ENCODE measurements around the gene PSKH1.

Gene PSKH1

DNA sequence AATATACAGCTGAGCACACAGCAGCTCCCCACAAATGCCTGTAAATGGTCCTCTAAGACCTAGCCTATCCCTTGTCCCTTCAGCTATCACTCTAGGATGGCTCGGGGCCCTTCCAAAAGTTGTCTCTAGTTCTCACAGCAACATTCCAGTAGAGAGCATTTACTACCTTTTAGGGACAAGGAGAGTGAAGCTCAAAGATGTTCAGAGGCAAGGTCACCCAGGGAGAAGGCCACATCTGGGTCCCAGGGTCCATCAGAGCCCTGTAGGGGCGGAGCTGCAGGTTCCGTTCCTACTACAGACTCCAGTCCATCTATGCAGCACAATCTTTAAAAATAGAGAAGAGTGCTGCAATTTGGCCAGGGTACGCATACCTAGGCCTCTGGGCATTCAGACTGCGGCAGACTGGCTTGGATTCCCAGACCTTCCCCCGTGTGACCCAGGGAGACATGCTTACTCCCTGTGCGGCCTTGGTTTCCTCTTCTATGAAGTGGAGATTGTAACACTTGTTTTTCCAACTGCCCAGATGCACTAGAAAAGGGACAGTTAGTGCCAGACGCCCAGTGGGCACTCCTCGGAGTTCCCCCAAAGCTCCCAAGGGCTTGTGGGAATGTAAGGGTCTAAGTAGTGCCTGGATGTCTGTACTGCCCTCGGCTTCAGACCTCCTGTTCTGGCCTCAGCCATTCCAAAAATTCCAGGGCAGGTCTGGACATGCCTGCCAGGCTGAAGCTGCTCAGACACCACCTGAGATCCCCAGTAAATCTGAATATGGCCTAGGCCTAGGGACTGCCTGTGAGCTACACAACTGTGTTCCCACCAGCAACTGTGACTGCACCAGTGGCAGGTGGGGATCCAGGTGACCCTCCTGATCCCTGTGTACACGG lies 72.9 kb downstream of the PSKH1 start:
- TF ChIP-seq, protein P1, sequence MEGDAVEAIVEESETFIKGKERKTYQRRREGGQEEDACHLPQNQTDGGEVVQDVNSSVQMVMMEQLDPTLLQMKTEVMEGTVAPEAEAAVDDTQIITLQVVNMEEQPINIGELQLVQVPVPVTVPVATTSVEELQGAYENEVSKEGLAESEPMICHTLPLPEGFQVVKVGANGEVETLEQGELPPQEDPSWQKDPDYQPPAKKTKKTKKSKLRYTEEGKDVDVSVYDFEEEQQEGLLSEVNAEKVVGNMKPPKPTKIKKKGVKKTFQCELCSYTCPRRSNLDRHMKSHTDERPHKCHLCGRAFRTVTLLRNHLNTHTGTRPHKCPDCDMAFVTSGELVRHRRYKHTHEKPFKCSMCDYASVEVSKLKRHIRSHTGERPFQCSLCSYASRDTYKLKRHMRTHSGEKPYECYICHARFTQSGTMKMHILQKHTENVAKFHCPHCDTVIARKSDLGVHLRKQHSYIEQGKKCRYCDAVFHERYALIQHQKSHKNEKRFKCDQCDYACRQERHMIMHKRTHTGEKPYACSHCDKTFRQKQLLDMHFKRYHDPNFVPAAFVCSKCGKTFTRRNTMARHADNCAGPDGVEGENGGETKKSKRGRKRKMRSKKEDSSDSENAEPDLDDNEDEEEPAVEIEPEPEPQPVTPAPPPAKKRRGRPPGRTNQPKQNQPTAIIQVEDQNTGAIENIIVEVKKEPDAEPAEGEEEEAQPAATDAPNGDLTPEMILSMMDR (conservative IDR thresholded peaks at IDR 0.05; ENCODE audit: low read depth), result no peak
- ChIA-PET CTCF (no interaction called here), POLR2A (ENCODE audit: low non-redundant PET) (interaction anchor here (1.0 kb wide), 1 partner anchor 15 kb away, joined by 3 read pairs; no protein-coding TSS in a partner anchor)
- peak; percentile 58 for DNase-seq (ENCODE audit: low spot score)
- H3K27ac ChIP-seq, result peak overlapping the region; percentile 89

DNA sequence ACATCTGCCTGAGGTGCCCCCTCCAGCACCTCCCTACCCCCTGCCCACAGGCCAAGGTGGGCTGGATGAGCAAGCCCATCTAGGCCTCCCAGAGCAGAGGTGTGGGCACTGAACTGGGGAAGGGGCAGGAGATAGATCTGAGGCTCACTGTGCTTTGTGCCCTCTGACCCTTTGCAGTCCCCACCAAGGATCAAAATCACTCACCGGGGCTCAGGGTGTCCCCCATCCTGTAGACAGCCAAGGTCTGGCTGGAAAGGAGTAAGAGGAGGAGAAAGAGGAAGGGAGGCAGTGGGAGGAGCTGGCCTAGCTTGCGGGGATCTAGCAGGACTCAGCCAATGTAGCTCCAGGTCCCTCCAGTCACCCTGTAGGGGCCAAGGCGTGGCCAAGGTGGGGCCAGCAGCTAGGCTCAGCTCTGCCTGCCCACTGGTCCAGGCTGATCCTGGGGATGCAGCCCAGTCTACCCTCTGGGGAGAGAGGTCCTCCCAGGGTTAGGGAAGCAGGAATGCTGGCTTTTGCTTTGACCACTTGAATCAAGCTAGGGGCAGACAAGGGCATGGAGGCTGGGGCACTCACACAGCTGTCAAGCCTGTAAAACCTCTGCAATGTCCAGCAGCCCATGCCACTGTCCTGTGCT lies 73.6 kb downstream of the PSKH1 start:
- CTCF ChIA-PET, result no interaction called here
- POLR2A ChIA-PET (ENCODE audit: low non-redundant PET), result interaction anchor here (0.6 to 1.0 kb wide), 2 partner anchors 16 to 729 kb away, joined by 3 read pairs; no protein-coding TSS in a partner anchor
- DNase-seq (ENCODE audit: low spot score), result no peak
- TF ChIP-seq, protein P1 (conservative IDR thresholded peaks at IDR 0.05; ENCODE audit: low read depth), result no peak
- H3K27ac ChIP-seq, result peak overlapping the region; percentile 89

DNA sequence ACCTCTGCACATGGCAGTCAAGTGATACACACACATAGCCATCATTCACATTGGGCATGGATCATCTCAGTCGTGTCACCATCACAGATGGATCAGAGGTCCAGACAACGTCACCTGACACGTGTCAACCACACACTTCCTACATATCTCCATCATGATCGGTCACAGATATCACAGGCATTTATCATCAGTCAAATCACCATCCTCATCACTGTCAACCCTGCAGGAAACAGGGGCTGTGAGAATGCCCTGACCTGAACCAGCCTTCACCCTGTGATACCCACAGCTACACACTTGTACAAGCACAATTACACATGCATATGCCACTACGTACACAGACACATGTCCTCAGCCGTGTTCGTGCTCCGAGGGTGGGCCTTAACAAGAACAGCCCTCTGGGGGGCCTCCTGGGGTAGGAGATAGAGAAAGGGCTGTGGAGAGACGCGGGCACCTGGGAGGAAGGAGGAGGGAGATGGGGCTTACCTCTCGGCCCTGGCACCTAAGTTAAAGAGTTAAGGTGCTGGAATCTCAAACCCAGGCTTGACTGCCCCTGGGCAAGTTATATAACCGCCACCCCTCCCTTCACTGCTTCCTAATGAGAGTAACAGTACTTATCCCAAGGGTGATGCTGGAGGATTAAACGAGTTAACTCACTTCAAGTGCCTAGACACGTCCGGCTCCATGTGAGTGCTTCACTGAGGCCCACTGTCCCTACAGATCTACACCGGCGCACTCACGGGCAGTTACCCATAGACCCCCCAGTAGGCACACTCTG lies 74.3 kb downstream of the PSKH1 start:
- POLR2A ChIA-PET (ENCODE audit: low non-redundant PET), result interaction anchor here (0.6 to 1.0 kb wide), 2 partner anchors 16 to 729 kb away, joined by 3 read pairs; no protein-coding TSS in a partner anchor
- CTCF ChIA-PET, result interaction anchor here (0.5 kb wide), 1 partner anchor 27 kb away, joined by 4 read pairs; no protein-coding TSS in a partner anchor
- DNase-seq (ENCODE audit: low spot score), result no peak
- peak overlapping the region; percentile 89 for H3K27ac ChIP-seq
- TF ChIP-seq, protein P1 (conservative IDR thresholded peaks at IDR 0.05; ENCODE audit: low read depth), result no peak

DNA sequence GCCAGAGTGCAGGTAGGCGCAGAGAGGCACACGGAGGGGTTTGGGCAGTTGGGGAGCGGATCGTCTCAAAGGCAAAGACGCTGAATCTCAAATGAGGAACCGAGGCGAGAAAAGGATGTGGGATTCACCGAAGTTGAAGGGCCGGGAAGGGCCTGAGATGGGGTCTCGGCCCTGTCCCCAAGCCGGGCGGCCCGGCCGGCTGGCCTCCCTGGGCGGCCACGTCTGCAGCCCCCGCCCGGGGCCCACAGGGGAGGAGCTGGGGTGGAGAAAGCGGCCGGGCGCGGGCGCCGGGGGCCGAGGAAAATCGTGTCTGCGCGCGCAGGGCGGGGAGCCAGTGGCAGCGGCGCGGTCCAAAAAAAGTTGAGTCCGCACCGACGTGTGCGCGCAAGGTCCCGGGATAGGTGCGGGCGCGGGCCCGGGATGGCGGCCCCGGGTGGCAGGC lies 74.9 kb downstream of the PSKH1 start:
- ChIA-PET CTCF (interaction anchor here (0.5 kb wide), 1 partner anchor 26 kb away, joined by 4 read pairs; no protein-coding TSS in a partner anchor), POLR2A (ENCODE audit: low non-redundant PET) (no interaction called here)
- DNase-seq (ENCODE audit: low spot score), result no peak
- TF ChIP-seq, protein P1 (conservative IDR thresholded peaks at IDR 0.05; ENCODE audit: low read depth), result no peak
- H3K27ac ChIP-seq, result peak overlapping the region; percentile 89

DNA sequence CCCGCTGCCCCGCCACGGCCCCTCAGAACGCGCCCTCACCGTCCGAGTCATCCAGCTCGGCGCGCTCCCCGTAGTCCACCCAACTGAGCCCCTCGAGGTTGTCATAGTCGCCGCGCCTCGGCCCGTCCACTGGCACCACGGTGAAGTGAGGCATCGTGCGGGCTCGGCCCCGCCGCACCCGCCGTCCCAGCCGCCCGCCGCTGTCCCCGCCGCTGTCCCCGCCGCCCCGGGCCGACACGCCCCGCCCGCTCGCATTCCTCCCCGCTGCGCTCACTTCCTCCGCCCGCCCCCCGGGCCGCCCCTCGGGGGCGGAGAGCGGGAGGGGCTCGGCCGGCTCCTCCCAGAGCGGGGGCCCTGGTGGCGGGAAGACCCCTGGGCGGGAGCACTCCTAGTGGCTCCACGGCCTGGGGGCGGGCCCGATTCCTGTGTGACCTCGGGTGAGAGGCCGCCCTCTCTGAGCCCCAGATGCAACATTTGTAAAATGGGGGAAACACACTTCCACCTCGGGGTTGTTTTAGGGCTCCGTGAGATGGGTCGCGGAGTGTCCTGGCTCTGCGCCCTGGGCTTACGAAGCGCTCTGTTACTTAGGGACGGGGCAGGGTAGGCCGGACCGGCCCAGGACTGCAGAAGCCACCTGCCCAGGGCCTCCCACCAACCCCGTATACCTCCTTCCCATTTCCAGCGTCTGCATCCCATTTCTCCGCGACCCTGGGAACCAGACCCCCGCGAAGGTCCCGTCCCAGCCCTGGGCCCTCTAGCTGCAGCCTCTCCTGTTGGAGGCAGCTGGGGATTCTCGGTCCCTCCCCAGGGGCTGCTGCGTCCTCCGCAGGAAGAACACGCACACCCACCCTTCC lies 75.6 kb downstream of the PSKH1 start, which contains the start of gene SLC12A4:
SLC12A4 (minus strand) TSS at position 238 of the 854 bp plus-strand sequence; CDS start at position 154, 84 bp downstream.
- CTCF ChIA-PET, result interaction anchor here (0.5 kb wide), 1 partner anchor 25 kb away, joined by 4 read pairs; no protein-coding TSS in a partner anchor
- POLR2A ChIA-PET (ENCODE audit: low non-redundant PET), result no interaction called here
- TF ChIP-seq, protein P1 (conservative IDR thresholded peaks at IDR 0.05; ENCODE audit: low read depth), result no peak
- H3K27ac ChIP-seq, result peak within 1 kb of the TSS; percentile 89
- peak; percentile 92 for DNase-seq (ENCODE audit: low spot score)

Measured in RWPE1 (cell line).